Gastrocnemius medialis (tissue), 4 donors: Measurements from ENCODE around the gene IKBKG.

Experiments
- CTCF ChIP-seq, 5 experiments: fragments of 450-650 bp in 3 of 5; fragments of 200-600 bp in 2 of 5; sonication (generic) in 2 of 5; IDR thresholded peaks in 4 of 5; conservative IDR thresholded peaks in 1 of 5; 1 replicate in 4 of 5; 2 replicates in 1 of 5; pipeline ENCODE4 v1.5.1; 2016 to 2019; ENCODE audit warnings: antibody characterized with exemption in 5 of 5, mild to moderate bottlenecking in 3 of 5, moderate library complexity in 3 of 5
- POLR2A ChIP-seq, 2 donors: fragments of 450-650 bp; IDR thresholded peaks; one replicate each; pipeline ENCODE4 v1.6.1; 2017; ENCODE audit warnings: antibody characterized with exemption in 2 of 2, mild to moderate bottlenecking in 2 of 2, moderate library complexity in 2 of 2

- peak; percentile 18 to 57 (median 31) for TF ChIP-seq CTCF (IDR thresholded peaks at IDR 0.05 in 4 of 5, conservative IDR thresholded peaks at IDR 0.05 in 1 of 5)
- no peak for TF ChIP-seq POLR2A (IDR thresholded peaks at IDR 0.05)
Measured at GRCh38 chrX:154526901-154527675, 20.3 kb upstream of the IKBKG start.
